Neural progenitor cell (in vitro differentiated cells): ENCODE measurements around the gene PLEKHH2.

Source experiments
- EZH2 ChIP-seq: fragments of 200-600 bp; sonication (generic); IDR thresholded peaks from 2 replicates; pipeline ENCODE4 v1.6.1; 2017; ENCODE audit warnings: antibody characterized with exemption, mild to moderate bottlenecking, moderate library complexity
- TF ChIP-seq, protein P1 (sequence below): fragments of 200-600 bp; sonication (generic); IDR thresholded peaks from 2 replicates; pipeline ENCODE4 v1.5.1; 2017; ENCODE audit warnings: antibody characterized with exemption, mild to moderate bottlenecking

DNA sequence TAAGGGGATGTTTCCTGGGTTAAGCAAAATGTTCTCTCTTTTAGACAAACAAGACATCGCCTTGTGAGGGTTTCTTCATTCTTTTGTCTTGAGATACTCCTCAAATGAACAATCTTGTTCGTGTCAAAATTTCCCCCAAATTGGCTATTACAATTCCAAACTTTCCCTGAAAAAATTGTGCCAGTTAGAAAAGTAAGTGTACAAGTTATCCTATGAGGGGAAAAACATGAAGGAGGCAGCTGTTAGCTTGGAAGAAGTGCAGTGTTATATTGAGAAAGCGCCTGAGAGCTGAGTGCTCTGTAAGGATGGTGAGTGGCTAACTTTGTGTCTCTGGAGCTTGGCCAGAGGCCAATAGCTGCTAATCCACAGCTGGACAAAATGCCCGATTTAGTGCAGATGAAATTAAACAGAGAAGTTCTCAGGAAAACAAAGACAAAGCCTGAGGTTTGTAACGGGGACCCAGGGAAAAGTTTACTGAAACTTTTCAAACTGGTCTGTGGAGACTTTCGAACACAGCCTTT, 14.1 kb upstream of the PLEKHH2 start:
- no peak for TF ChIP-seq EZH2
- TF ChIP-seq, protein P1, sequence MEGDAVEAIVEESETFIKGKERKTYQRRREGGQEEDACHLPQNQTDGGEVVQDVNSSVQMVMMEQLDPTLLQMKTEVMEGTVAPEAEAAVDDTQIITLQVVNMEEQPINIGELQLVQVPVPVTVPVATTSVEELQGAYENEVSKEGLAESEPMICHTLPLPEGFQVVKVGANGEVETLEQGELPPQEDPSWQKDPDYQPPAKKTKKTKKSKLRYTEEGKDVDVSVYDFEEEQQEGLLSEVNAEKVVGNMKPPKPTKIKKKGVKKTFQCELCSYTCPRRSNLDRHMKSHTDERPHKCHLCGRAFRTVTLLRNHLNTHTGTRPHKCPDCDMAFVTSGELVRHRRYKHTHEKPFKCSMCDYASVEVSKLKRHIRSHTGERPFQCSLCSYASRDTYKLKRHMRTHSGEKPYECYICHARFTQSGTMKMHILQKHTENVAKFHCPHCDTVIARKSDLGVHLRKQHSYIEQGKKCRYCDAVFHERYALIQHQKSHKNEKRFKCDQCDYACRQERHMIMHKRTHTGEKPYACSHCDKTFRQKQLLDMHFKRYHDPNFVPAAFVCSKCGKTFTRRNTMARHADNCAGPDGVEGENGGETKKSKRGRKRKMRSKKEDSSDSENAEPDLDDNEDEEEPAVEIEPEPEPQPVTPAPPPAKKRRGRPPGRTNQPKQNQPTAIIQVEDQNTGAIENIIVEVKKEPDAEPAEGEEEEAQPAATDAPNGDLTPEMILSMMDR, result no peak
